C4-2B (cell line): ENCODE measurements around the gene SCAPER.
"Not testable (repeated sequence)": the region's sequence is repeated elsewhere in the genome, so short reads cannot be mapped to it uniquely, and the experiment has no call there.

Experiments used
- H3K27ac ChIP-seq: fragments of 450-650 bp; 2 replicates; pipeline ENCODE4 v1.5.1; 2017
- CTCF ChIP-seq: fragments of 450-650 bp; conservative IDR thresholded peaks from 2 replicates; pipeline ENCODE4 v1.5.1; 2017; ENCODE audit warnings: mild to moderate bottlenecking
- ZFX ChIP-seq: fragments of 450-650 bp; IDR thresholded peaks from 2 replicates; pipeline ENCODE4 v1.6.1; 2017

The SCAPER gene

GRCh38 chr15:76309601-76310330, 595.4 kb downstream of the SCAPER start:
- H3K27ac ChIP-seq = peak overlapping the region; percentile 98; the same call in 1 of the 2 replicates
- TF ChIP-seq ZFX = no peak

GRCh38 chr15:76303909-76304308, 601.2 kb downstream of the SCAPER start:
- TF ChIP-seq CTCF (no peak), ZFX (no peak)
- H3K27ac ChIP-seq = no peak overlapping the region

DNA sequence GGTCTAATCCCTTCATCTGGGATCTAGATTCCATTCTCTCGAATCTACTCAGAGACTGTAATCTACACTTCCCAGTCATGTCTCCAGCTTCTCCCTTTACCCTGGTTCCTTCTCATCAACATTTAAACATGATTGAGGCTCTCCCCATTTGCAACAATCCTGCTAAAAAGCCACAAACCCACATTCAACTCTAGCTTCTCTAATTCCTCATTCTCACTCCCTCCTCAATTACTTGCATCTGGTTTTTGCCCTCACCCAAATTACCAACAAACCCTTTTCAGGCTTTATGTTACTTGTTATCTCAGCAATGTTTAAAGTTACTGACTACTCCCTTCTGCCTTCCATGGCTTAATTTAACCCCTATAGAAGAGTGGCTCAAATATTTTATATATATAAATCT, 605.4 kb downstream of the SCAPER start:
- no peak overlapping the region for H3K27ac ChIP-seq
- TF ChIP-seq ZFX = no peak
- no peak for TF ChIP-seq CTCF

- no peak overlapping the region for H3K27ac ChIP-seq
- TF ChIP-seq ZFX (no peak), CTCF (no peak)
Observed at GRCh38 chr15:76298986-76299385, 606.2 kb downstream of the SCAPER start.

DNA sequence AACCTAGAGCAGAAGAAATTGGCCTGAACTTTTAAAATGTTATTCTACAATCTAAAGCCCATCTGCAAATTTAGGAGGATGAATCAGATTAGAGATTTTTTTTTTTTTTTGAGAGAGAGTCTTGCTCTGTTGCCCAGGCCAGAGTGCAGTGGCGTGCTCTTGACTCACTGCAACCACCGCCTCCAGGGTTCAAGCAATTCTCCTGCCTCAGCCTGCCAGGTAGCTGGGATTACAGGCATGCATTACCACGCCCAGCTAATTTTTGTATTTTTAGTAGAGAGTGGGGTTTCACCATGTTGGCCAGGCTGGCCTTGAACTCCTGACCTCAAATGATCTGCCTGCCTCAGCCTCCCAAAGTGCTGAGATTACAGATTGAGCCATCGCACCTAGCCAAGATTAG, 607.2 kb downstream of the SCAPER start:
- not testable (repeated sequence) for H3K27ac ChIP-seq
